ENCODE measurements around the gene FIP1L1.

Gene FIP1L1

GRCh38 chr4:53507671-53508286 is 130.3 kb downstream of the FIP1L1 start:
- no peak for DNase-seq

DNA sequence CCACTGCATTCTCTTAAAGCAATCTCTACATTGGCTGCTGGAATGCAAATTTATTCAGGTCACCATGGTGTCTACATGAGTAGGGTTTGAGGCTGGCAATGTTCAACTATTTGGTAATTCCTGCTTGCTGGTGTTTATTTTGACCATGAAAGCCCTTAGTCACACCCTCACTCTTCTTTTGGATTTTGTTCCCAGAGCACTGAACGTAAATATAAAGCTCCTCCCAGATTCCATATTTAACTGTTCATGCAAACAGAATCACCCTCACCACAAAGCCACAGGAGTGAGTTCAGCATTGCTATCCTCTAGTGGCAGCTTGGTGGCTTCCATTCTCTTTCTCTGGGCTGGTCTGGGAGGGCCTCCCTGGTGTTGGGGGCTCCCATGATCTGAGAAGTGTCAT is 131.0 kb downstream of the FIP1L1 start:
- DNase-seq: no peak

DNA sequence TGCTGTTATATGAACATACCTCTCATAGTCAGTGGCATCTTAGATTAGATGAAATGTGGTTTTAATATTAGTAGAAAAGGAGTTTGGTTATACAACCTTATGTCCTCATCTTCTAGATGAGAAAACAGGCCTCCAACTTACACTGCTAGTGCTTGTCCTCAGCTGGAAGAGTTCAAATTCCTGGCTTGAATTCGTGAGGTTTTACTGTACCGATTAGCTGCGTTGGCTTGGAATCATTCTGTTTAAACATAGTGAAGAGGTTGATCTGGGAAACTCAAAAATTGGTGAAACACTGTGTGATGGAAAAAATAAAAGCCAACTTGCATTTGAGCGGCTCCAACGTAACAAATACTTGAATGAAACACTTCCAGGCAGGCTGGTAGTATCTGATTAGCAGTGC is 132.9 kb downstream of the FIP1L1 start:
- DNase-seq: no peak
